Endothelial cell of umbilical vein (primary cell): ENCODE data around the gene TAF1L.

Experiments
- CTCF ChIP-seq, 2 donors: IDR thresholded peaks; 1 replicate in 1 of 2; 2 replicates in 1 of 2; pipeline ENCODE4 v1.5.1; 2011; ENCODE audit warnings: low read length in 2 of 2, mild to moderate bottlenecking in 2 of 2, moderate library complexity in 2 of 2, control low read depth in 1 of 2, inconsistent platforms in 1 of 2, low read depth in 1 of 2; ENCODE audit not compliant: insufficient read depth in 1 of 2; ENCODE audit errors: extremely low read depth in 1 of 2
- EZH2 ChIP-seq: IDR thresholded peaks from 2 replicates; pipeline ENCODE4 v1.6.1; 2012; ENCODE audit warnings: borderline replicate concordance, low read depth, mild to moderate bottlenecking, moderate library complexity, low read length, inconsistent platforms; ENCODE audit not compliant: severe bottlenecking
- FOS ChIP-seq: IDR thresholded peaks from 2 replicates; pipeline ENCODE4 v1.6.1; 2011; ENCODE audit warnings: mild to moderate bottlenecking, low read length, moderate library complexity, borderline replicate concordance; ENCODE audit not compliant: insufficient read depth
- JUN ChIP-seq: IDR thresholded peaks from 2 replicates; pipeline ENCODE4 v1.6.1; 2011; ENCODE audit warnings: borderline replicate concordance, low read depth; ENCODE audit not compliant: insufficient read length, insufficient read depth
- MYC ChIP-seq: IDR thresholded peaks from one replicate; pipeline ENCODE4 v1.6.1; 2011; ENCODE audit warnings: mild to moderate bottlenecking, low read depth, low read length
- POLR2A ChIP-seq: IDR thresholded peaks from 2 replicates; pipeline ENCODE4 v1.6.1; 2012; ENCODE audit warnings: low read depth, mild to moderate bottlenecking, control low read depth, low read length
- POLR2AphosphoS5 ChIP-seq: IDR thresholded peaks from 2 replicates; pipeline ENCODE4 v1.6.1; 2012; ENCODE audit warnings: low read depth, mild to moderate bottlenecking, control low read depth, low read length, moderate library complexity; ENCODE audit not compliant: insufficient read depth

DNA sequence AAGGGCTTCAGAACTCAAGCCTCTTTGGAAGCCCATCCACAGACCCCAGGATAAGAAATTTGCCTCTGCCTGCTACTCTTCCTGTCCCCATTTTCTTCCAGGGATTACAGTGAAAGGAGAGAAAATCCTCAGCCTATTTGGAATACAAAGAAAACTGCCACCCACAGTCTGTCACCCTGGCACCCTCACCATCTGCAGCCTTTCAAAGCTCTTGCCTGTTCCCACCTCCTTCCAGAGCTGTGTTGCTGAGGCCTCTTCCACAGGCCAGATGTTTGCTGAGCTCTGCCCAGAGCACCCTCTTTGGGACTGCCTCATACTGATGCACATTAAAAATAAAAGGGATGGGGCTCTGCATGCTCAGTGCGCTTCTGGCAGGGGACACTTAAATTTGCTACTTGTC, 35.9 kb upstream of the TAF1L start:
- no peak for TF ChIP-seq CTCF (IDR thresholded peaks at IDR 0.05; ENCODE audit: extremely low read depth in 1 of 2, insufficient read depth in 1 of 2, low read depth in 1 of 2, low read length in 2 of 2)
- no peak for TF ChIP-seq EZH2
- no peak for TF ChIP-seq FOS
- TF ChIP-seq MYC: no peak
- TF ChIP-seq POLR2A: no peak
- no peak for TF ChIP-seq POLR2AphosphoS5
- TF ChIP-seq JUN: no peak
